Ovary (tissue), 9 donors: ENCODE results near the gene SH3RF3. TPM values are rescaled to one million over a fixed set of nuclear protein-coding genes. Genes with fewer than 3 reads are reported as not detected.

Experiments used
- DNase-seq, 5 donors: peaks; one replicate each; pipeline ENCODE4 v3.0.0-alpha.2; 2019 to 2020
- H3K27ac ChIP-seq, 2 donors: fragments of 200-600 bp; one replicate each; pipeline versions ENCODE4 v1.5.1 to v1.8.0; 2019 to 2022
- H3K27me3 ChIP-seq: fragments of 200-600 bp; one replicate; pipeline ENCODE4 v1.8.0; 2022
- H3K36me3 ChIP-seq: fragments of 200-600 bp; sonication (generic); one replicate; pipeline ENCODE4 v1.5.1; 2019
- H3K4me1 ChIP-seq: one replicate; pipeline ENCODE4 v1.8.1; 2013; ENCODE audit warnings: mild to moderate bottlenecking, moderate library complexity; ENCODE audit not compliant: insufficient read depth
- H3K4me3 ChIP-seq: fragments of 200-600 bp; sonication (generic); one replicate; pipeline ENCODE4 v1.5.1; 2017
- H3K9me3 ChIP-seq, 2 donors: fragments of 200-600 bp in 1 of 2; sonication (generic) in 1 of 2; one replicate each; pipeline versions ENCODE4 v1.5.1 to v1.8.1; 2013 to 2019; ENCODE audit warnings: mild to moderate bottlenecking in 1 of 2, moderate library complexity in 1 of 2
- CTCF ChIP-seq, 3 donors: fragments of 450-650 bp in 2 of 3; fragments of 200-600 bp in 1 of 3; IDR thresholded peaks; one replicate each; pipeline versions ENCODE4 v1.5.1 to v1.8.0; 2016 to 2022; ENCODE audit warnings: antibody characterized with exemption in 3 of 3, mild to moderate bottlenecking in 1 of 3
- EP300 ChIP-seq: sonication (generic); formaldehyde crosslinking; IDR thresholded peaks from one replicate; pipeline ENCODE4 v1.6.1; 2017; ENCODE audit warnings: antibody characterized with exemption
- POLR2A ChIP-seq: fragments of 450-650 bp; IDR thresholded peaks from one replicate; pipeline ENCODE4 v1.6.1; 2017; ENCODE audit warnings: antibody characterized with exemption, mild to moderate bottlenecking, moderate library complexity
- WGBS, 3 donors: extraction: QIAGEN DNeasy Blood & Tissue Kit in 1 of 3; methylation state at CpG; one replicate each; pipeline versions ENCODE4 v1.1.5 to v1.1.7; 2013 to 2017; 5-methylcytosine and 5-hydroxymethylcytosine counted together
- intact Hi-C, 4 donors: fragments of 100-400 bp; cut with DNase I; formaldehyde crosslinking; loops; one replicate each; pipeline versions ENCODE4 v1.11.0 to v1.15.1; 2022 to 2023
- polyA plus RNA-seq, 2 donors: library from polyadenylated mRNA; stranded (reverse); fragments of 200-250 nt in 1 of 2; fragments of 350-450 nt in 1 of 2; fragmentation: Illumina TruSeq in 1 of 2; extraction: RNeasy Lipid Tissue Mini Kit (QIAGEN cat#74804) in 1 of 2; gene quantifications; one replicate each; pipeline ENCODE4 v1.2.3, GENCODE V29; 2013 to 2014
- total RNA-seq, 7 donors: library from RNA; depleted of rRNA in 2 of 7; stranded (reverse); fragments of >200 nt in 2 of 7; fragmentation: NEBNext Ultra II Directional in 3 of 7; extraction: Animal tissue kit (Norgen Biotek cat#: 25700) in 3 of 7; gene quantifications; one replicate each; pipeline versions ENCODE4 v1.1.0 to v1.2.4, GENCODE V29; 2016 to 2023
- donor health status: DM: no; HTN: no; CAD: no; lungs with moderate emphysema.
- donor health status: DM: no; HTN: no; CAD: no.
- donor health status: Bipolar disorder and iron deficiency.
- donor health status: DM: yes; HTN: yes; CAD: no.
- donor health status: DM: no; HTN: no; CAD: no.
- donor health status: DM: yes; HTN: yes; CAD: no.

SH3RF3 gene
- total and polyA plus RNA-seq, 9 donors, result 2.7 to 10.1 (median 4.5) TPM

GRCh38 chr2:109231996-109232705 is 103.1 kb downstream of the SH3RF3 start:
- no peak for DNase-seq

GRCh38 chr2:109232909-109233308 is 103.9 kb downstream of the SH3RF3 start:
- TF ChIP-seq EP300 (no peak), POLR2A (no peak)
- H3K27me3 ChIP-seq, result no peaks in the 10 kb centered on the region
- intact Hi-C loops, result no loop called here
- no peak for DNase-seq
- H3K4me1 ChIP-seq, result peaks cover 2% of the 10 kb centered on the region
- H3K27ac ChIP-seq, result no peak overlapping the region
- no peak overlapping the region for H3K4me3 ChIP-seq
- WGBS, 3 donors, result 95 to 100% (median 96%) methylated on average over 4 of the region's 4 CpGs
- no peaks in the 10 kb centered on the region for H3K36me3 ChIP-seq
- H3K9me3 ChIP-seq, result no peaks in the 10 kb centered on the region

More at GRCh38 chr2:109231996-109232705, 103.1 kb downstream of the SH3RF3 start:
- no peaks in the 10 kb centered on the region for H3K27me3 ChIP-seq
- no peak overlapping the region for H3K4me3 ChIP-seq
- no peaks in the 10 kb centered on the region for H3K36me3 ChIP-seq
- intact Hi-C loops, result no loop called here
- WGBS, 3 donors, result 88 to 94% (median 92%) methylated on average over 7 of the region's 7 CpGs
- H3K27ac ChIP-seq, result no peak overlapping the region
- TF ChIP-seq CTCF (IDR thresholded peaks at IDR 0.05), result no peak
- TF ChIP-seq EP300, result no peak
- no peak for TF ChIP-seq POLR2A
- peaks cover 2% of the 10 kb centered on the region for H3K4me1 ChIP-seq
- H3K9me3 ChIP-seq, result no peaks in the 10 kb centered on the region

- intact Hi-C loops, result no loop called here
- peaks cover 2% of the 10 kb centered on the region for H3K4me1 ChIP-seq
- H3K9me3 ChIP-seq, result no peaks in the 10 kb centered on the region
- no peak overlapping the region for H3K4me3 ChIP-seq
- H3K36me3 ChIP-seq, result no peaks in the 10 kb centered on the region
- H3K27me3 ChIP-seq, result no peaks in the 10 kb centered on the region
- WGBS, 3 donors, result 92 to 98% (median 96%) methylated on average over 4 of the region's 4 CpGs
- DNase-seq, result no peak
- TF ChIP-seq POLR2A, result no peak
- TF ChIP-seq EP300, result no peak
- TF ChIP-seq CTCF (IDR thresholded peaks at IDR 0.05), result no peak
- H3K27ac ChIP-seq, result no peak overlapping the region
Measured at GRCh38 chr2:109233643-109234042, 104.6 kb downstream of the SH3RF3 start.

- Histone ChIP-seq H3K9me3 (no peaks in the 10 kb centered on the region), H3K36me3 (no peaks in the 10 kb centered on the region), H3K4me3 (no peak overlapping the region), H3K27me3 (no peaks in the 10 kb centered on the region), H3K4me1 (peaks cover 2% of the 10 kb centered on the region), H3K27ac (no peak overlapping the region)
- TF ChIP-seq CTCF (IDR thresholded peaks at IDR 0.05) (no peak), POLR2A (no peak), EP300 (no peak)
- 93 to 96% (median 94%) methylated on average over 4 of the region's 4 CpGs for WGBS, 3 donors
- intact Hi-C loops, result no loop called here
- no peak for DNase-seq
Measured at GRCh38 chr2:109234355-109234754, 105.3 kb downstream of the SH3RF3 start.

- Histone ChIP-seq H3K36me3 (no peaks in the 10 kb centered on the region), H3K27ac (no peak overlapping the region), H3K4me3 (no peak overlapping the region), H3K4me1 (peaks cover 2% of the 10 kb centered on the region), H3K27me3 (no peaks in the 10 kb centered on the region), H3K9me3 (no peaks in the 10 kb centered on the region)
- intact Hi-C loops, result no loop called here
- TF ChIP-seq CTCF (IDR thresholded peaks at IDR 0.05) (no peak), EP300 (no peak), POLR2A (no peak)
- WGBS, 3 donors, result 81 to 86% (median 81%) methylated on average over 4 of the region's 4 CpGs
- no peak for DNase-seq
Measured at GRCh38 chr2:109236147-109236546, 107.1 kb downstream of the SH3RF3 start.
